HL-60/S4 treated with phorbol 12-myristate 13-acetate at 8.2 ng/mL for 4 days and 3 days (cell line): Measurements from ENCODE around the gene UQCRC1.
"Not testable (repeated sequence)": the region's sequence is repeated elsewhere in the genome, so short reads cannot be mapped to it uniquely, and the experiment has no call there.

ENCODE experiments used
- in situ Hi-C: fragments of 300-500 bp; cut with MboI; formaldehyde crosslinking; loops from 2 replicates; pipeline ENCODE4 v1.15.0; 2022; ENCODE audit warnings: low sequenced_read_pairs

The UQCRC1 gene

DNA sequence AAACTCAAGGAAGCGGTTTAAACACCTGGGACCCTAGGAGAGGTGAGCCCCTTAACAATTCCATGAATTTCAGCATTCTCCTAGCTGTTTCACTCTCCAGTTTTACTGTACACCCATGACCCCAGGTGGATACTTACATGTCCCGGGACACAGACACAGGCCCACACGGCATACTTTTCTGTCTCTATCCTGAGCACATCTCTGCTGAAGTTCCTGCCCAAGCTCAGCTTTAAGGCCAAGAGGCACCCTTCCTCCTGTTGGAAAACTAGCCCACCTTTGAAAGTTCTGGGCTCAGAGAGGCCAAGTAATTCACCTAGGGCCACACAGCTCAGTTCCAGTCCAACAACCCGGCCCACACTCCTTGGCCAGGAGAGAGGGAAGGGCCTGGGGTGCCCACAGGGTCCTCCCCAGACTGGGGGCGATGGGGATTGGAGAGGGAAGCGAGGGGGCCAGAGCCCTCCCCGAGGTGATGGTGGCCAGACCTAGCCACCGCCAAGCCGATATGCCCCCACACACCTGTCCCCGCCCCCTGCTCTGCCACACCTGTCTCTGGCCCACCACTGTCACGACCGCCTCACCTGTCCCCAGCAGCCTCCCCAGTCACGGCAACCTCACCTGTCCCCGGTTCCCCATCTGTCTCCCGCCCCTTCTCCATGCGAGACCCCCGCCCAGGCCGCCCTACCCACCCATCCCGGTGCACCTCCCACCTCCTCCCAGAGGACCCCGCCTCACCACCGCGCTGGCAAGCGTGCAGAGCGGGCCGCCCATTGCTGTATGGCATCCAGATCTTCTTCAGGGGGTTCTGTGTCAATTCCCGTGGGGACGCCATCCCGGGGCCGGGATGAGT lies 53.3 kb downstream of the UQCRC1 start:
- in situ Hi-C loops = no loop called here

DNA sequence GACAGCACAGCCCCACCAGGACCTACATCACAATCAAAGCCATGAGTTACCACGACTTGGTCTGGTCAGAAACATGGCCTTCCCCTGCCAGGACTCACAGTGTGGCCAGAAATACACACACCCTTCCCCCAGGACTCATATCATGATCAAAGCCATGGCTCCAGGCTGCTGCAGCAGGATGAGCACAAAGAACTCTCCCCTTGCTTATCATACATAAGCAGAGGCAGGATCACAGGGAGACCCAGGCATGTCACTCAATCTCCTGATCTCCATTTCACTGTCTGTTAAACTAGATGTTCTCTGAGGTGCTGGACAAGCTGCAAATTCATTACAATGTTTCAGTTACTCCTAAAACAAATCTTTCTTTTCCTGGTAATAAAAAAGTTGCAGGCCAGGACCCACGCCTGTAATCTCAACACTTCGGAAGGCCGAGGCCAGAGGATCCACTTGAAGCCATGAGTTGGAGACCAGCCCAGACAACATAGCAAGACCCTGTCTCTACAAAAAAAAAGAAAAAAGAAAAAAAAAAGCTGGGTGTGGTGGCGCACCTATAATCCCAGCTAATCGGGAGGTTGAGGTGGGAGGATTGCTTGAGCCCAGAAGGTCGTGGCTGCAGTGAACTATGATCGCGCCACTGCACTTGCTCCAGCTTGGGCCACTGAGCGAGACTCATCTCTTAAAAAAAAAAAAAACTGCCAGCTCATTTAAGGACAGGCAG lies 54.1 kb downstream of the UQCRC1 start:
- in situ Hi-C loops = no loop called here

DNA sequence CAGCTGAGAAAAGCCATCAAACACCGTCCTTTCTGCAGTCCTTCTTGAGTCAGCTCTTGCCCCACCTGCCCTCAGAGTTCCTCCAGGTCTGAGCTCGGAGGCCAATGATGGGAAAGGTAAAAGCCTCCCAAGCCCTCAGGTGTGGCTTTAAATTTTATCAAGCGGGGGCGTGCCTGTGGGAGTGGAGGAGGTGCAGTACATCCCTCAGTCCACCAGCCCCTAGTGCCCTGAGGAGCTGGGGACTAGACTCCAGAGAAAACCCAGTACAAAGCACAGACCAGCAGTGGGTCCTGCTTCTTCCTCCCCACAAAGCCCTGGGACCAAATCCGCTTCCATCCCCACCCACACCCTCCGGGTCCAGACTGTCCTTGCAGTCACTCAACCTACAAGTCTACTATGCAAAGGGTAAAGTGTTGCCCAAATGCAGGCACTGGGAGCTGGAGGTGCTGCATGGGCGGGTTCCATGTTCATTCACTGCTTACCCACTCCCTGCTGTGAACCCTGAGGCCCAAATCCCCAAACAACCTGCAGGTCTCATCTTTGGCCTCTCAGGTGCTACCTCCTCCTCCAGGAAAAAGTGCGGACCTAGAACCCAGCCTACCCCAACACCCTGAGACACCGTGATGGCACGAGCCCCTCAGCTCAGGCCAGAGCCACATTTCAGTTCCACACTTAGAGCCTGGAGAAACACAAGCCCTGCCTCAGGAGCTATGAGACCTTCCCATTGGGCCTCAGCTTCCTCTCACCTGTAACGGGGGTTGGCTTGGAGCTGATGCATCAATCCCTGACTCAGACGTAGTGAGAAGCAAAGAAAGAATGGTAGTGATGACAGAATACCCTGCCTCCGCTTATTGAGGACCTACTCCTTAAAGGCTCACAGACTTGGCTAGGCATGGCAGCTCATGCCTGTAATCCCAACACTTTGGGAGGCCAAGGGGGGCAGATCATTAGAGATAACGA lies 55.3 kb downstream of the UQCRC1 start:
- in situ Hi-C loops = no loop called here

DNA sequence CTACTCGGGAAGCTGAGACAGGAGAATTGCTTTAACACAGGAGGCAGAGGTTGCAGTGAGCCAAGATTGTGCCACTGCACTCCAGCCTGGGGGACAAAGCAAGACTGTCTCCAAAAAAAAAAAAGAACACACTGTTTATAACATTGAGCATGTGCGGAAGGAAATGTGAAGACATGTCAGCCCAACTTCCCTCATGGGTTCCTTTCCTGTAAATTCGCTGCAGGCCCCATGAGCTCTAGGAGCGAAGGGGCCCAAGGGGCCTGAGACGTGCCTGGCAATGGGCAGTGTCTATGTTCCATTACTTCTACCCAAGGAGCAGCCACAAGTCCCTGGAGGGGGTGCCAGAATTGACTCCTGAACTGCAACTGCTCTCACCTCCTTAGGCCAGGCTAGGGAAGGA lies 56.1 kb downstream of the UQCRC1 start:
- in situ Hi-C loops = no loop called here

DNA sequence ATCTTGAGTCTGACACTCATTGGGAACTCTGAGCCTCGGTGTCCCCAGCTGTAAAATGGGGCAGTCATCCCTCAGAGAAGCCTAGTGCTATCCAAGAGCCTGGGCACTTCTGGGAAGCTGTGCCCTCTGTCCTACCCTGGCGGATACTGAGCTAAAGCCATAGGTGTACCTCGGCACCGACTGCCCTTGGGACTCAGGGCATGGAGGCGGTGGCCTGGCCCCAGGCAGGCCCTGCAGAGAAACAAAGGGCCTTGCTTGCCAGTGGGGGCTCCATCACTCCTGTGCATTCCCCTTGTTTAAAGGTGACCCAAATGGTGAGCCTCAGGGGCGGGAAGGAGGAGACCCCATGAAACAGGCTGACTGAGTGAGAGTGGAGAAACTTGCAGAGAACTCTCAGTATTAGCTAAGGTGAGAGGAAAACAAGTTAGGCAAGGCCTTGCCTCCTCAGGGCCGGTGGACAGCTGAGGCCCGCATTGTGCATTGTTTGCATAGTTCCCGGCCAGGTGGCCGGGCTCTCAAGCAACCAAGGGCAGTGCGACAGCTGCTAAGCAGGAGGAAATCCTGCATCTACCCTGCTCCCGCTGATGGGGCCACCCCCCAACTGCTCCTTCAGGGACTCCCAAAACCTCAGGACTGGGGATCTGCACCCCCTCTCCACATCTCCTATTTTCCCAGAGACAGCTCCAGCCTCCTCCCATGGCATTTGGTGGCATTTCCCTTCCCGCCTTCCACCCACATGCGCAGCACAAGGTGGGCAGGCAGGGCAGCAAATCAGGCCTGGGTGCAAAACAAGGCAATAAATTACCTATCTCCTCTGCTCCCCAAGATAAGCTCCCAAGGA lies 57.1 kb downstream of the UQCRC1 start:
- in situ Hi-C loops = no loop called here

DNA sequence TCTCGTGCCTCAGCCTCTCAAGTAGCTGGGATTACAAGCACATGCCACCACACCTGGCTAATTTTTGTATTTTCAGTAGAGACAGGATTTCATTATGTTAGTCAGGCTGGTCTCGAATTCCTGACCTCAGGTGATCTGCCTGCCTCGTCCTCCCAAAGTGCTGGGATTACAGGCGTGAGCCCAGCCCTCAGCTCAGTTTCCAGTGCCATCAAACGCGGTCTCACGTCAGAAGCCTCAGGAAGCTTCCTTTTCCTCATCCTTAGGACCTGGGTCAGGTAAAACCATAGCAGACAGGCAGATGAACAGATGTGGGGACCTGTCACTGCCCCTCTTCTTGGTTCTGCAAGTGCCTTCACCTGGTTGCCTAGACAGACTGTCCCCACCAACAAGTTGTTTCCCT lies 57.8 kb downstream of the UQCRC1 start:
- in situ Hi-C loops = not testable (repeated sequence)
